ENCODE measurements around the gene CDHR2.

The CDHR2 gene

DNA sequence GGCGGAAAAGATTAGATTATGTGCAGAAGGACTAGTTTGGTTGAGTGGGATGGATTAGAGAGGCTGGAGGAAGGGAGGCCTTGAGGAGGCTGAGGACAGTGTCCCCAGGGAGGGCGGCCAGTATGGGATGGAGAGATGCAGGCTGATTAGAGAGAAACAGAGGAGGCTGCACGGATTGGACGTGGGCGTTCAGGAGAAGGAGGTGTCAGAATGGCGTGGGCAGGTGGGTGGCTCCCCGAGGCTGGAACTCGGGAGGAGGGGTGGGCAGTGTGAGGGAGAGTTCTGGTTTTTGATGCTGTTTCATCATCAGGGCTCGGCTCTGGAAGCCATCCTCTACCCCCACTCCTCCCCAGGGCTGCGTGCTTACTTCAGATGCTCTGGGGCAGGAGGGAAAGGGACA, 13.0 kb downstream of the CDHR2 start:
- TF ChIP-seq, protein P1, sequence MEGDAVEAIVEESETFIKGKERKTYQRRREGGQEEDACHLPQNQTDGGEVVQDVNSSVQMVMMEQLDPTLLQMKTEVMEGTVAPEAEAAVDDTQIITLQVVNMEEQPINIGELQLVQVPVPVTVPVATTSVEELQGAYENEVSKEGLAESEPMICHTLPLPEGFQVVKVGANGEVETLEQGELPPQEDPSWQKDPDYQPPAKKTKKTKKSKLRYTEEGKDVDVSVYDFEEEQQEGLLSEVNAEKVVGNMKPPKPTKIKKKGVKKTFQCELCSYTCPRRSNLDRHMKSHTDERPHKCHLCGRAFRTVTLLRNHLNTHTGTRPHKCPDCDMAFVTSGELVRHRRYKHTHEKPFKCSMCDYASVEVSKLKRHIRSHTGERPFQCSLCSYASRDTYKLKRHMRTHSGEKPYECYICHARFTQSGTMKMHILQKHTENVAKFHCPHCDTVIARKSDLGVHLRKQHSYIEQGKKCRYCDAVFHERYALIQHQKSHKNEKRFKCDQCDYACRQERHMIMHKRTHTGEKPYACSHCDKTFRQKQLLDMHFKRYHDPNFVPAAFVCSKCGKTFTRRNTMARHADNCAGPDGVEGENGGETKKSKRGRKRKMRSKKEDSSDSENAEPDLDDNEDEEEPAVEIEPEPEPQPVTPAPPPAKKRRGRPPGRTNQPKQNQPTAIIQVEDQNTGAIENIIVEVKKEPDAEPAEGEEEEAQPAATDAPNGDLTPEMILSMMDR (IDR thresholded peaks at IDR 0.05; ENCODE audit: low read depth, low read length, missing control alignments), result no peak
- in situ Hi-C loops (cut with HindIII; ENCODE audit: low sequenced_read_pairs), result no loop called here
- H3K4me3 ChIP-seq (ENCODE audit: low read depth, low read length), result no peak overlapping the region
- no peak for DNase-seq (ENCODE audit: low read depth)

DNA sequence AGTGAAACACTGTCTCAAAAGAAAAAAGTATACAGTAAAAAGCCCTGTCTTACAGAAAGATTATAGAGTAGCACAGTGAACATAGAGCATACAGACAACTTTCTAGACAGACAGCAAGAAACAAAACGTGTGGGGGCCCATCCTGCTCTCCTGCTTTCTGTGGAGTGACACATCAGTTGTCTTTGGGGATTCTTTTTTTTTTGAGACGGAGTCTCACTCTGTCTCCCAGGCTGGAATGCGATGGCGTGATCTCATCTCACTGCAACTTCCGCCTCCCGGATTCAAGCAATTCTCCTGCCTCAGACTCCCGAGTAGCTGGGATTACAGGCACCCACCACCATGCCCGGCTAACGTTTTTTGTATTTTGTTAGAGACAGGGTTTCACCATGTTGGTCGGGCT, 14.9 kb downstream of the CDHR2 start:
- no peak overlapping the region for H3K4me3 ChIP-seq (ENCODE audit: low read depth, low read length)
- no peak for DNase-seq (ENCODE audit: low read depth)
- TF ChIP-seq, protein P1 (IDR thresholded peaks at IDR 0.05; ENCODE audit: low read depth, low read length, missing control alignments), result no peak
- in situ Hi-C loops (cut with HindIII; ENCODE audit: low sequenced_read_pairs), result no loop called here

DNA sequence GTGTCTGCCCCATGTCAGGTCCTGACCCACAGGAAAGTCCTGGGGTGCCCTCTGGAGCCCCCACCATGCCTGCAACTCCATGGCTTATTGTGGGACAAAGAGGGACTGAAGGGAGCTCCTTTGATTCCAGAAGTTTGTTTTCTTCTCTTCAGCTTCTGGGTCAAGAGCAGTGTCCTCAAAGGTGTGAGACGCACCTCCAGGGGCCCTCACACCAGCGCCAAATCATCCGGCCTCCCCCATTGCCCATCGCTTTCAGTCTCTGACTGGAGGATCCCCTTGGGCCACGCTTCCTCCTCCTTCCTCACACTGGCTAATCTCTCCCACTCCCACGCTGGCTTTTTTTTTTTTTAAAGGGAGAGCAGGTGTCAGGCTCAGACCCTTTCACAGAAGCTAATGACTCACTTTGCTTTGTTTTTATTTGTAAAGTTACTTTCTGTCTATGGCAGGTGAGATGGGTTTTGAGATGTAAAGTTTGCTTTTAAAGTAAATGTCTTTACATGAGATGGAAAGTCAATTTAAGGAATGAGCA, 16.7 kb downstream of the CDHR2 start:
- in situ Hi-C loops (cut with HindIII; ENCODE audit: low sequenced_read_pairs), result no loop called here
- TF ChIP-seq, protein P1 (IDR thresholded peaks at IDR 0.05; ENCODE audit: low read depth, low read length, missing control alignments), result no peak
- DNase-seq (ENCODE audit: low read depth), result no peak
- H3K4me3 ChIP-seq (ENCODE audit: low read depth, low read length), result no peak overlapping the region

DNA sequence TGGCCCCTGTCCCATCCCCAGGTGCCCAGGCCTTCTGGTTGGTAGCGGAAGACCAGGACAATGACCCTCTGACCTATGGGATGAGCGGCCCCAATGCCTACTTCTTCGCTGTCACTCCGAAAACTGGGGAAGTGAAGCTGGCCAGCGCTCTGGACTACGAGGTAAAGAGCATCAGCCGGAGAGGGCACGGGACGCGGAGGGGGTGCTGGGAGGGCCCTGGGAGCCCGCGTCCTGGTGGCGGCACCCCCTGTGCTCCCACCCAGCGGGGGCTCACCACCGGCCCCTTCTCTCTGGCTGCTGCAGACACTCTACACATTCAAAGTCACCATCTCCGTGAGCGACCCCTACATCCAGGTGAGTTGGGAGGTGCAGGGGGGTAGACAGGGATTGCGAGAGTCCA, 19.5 kb downstream of the CDHR2 start:
- no peak overlapping the region for H3K4me3 ChIP-seq (ENCODE audit: low read depth, low read length)
- in situ Hi-C loops (cut with HindIII; ENCODE audit: low sequenced_read_pairs), result no loop called here
- TF ChIP-seq, protein P1 (IDR thresholded peaks at IDR 0.05; ENCODE audit: low read depth, low read length, missing control alignments), result no peak
- DNase-seq (ENCODE audit: low read depth), result no peak

DNA sequence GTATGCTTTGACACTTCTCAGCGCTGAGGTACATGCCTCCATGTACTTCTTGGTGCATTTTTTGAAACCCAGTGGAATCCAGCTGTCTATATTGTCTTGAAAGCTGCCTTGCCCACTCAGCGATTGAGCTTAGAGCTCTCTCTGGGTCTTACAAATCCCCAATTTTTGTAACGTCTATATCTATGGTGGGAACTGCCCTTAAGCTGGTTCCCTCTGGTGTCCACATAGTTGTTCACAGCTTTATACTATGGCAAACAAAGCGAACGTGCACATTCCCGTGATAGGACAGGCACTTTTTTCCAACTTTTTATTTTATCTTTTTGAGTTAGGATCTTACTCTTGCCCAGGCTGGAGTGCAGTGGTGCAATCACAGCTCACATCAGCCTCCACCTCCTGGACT, 20.9 kb downstream of the CDHR2 start:
- no peak overlapping the region for H3K4me3 ChIP-seq (ENCODE audit: low read depth, low read length)
- DNase-seq (ENCODE audit: low read depth), result no peak
- in situ Hi-C loops (cut with HindIII; ENCODE audit: low sequenced_read_pairs), result no loop called here
- TF ChIP-seq, protein P1 (IDR thresholded peaks at IDR 0.05; ENCODE audit: low read depth, low read length, missing control alignments), result peak; percentile 18

DNA sequence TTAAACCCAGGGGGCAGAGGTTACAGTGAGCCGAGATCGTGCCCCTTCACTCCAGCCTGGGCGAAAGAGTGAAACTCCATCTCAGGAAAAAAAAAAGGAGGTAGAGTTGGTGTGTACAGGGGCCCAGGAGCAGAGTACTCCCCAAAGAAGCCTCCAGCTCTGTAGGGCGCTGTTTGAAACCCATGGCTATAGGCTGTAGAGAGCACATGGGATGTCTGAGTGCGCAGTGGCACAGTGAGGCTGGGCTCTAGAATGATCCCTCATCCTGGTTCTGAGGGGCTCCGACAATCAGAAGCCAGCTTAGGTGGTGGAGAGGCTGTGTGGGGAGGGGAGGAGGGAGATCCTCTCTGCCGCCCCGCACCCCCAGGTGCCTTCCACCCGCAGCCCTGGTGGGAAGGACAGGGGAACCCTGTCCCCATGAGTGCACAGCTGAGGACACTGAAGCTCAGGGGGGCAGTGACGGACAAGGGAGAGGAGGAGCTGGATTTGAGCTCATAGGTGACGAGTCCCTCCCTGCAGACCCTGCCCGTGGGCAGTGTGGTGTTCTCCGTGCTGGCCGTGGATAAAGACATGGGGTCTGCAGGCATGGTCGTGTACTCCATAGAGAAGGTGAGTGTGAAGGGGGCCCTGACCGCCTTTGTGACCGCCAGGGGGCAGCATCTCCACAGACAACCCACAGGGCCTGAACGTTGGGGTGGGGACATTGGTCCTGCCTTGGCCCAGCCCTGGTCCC, 24.6 kb downstream of the CDHR2 start:
- TF ChIP-seq, protein P1 (IDR thresholded peaks at IDR 0.05; ENCODE audit: low read depth, low read length, missing control alignments), result peak; percentile 81
- in situ Hi-C loops (cut with HindIII; ENCODE audit: low sequenced_read_pairs), result no loop called here
- no peak overlapping the region for H3K4me3 ChIP-seq (ENCODE audit: low read depth, low read length)
- DNase-seq (ENCODE audit: low read depth), result no peak
